Colon (tissue), 2 donors: ENCODE measurements around the gene SATB1.

Experiments used
- FAIRE-seq: peaks from 2 replicates; lab custom pipeline; 2012; peaks lifted over from hg19 to GRCh38; lab: Jason Lieb, UNC
- donor health status: control.
- donor health status: control.

Gene SATB1

DNA sequence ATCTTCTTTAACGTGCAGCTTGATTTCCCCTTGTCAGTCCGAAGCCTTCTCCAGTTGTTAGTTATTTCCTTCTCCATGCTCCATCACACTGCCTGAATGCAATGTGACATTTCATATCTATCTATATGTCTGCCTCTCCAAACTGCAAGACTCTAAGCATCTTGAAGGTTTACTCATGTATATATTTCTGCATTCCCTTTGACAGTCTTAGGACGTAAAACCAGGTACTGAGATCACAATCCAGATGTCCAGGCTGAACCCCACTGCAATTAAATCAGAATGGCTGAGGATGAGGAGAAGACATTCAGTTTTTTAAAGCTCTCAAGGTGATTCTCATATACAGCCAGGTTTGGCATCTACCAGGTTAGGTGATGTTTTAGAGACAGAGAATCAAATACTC, 6.1 kb upstream of the SATB1 start:
- no peak for FAIRE-seq

DNA sequence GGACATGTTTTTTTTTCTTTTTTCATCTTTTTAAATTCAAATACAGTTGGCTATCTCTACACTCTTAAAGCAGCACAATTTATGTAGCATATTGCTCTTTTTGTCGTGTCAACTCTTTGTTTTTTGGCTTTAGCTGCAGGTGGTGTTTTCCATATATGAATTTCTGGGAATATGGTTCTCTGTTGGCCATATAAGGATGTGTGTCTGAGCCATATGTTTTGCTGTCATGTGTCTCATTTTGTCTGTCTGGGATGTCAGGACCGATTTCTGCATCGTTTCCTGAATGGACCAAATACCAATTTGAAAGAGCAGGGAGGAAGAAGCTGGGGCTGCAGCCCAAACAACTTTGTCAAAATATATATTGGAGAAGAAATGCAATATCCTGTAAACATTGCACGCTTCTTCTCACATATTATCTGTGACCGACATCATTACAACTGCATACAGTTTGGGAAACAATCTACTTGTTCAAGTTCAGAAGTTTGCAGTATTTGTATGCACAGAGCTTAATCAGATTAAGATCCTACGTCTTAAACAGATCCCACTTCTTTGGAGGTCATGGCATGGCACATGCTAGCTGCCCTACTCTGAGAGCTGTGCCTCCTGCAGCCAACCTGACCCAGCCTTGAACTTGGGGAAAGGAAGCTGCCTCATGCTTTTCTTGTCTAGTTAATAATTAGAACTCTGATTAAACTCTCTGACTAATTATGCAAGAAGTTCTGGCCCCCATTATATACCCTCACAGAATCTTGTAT, 4.0 kb upstream of the SATB1 start:
- FAIRE-seq = no peak

DNA sequence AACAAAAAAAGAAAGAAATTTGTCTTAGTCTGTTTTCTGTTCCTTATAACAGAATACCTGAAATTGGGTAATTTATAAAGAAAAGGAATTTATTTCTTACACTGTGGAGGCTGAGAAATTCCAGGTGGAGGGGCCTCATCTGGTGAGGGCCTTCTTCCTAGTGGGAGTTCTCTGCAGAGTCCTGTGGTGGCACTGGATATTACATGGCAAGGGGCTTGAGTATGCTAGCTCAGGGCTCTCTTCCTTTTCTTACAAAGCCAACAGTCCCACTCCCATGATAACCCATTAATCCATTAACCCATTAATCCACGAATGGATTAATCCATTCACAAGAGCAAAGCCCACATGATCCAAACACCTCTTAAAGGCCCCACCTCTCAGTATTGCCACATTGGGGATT, 2.9 kb upstream of the SATB1 start:
- FAIRE-seq = no peak

DNA sequence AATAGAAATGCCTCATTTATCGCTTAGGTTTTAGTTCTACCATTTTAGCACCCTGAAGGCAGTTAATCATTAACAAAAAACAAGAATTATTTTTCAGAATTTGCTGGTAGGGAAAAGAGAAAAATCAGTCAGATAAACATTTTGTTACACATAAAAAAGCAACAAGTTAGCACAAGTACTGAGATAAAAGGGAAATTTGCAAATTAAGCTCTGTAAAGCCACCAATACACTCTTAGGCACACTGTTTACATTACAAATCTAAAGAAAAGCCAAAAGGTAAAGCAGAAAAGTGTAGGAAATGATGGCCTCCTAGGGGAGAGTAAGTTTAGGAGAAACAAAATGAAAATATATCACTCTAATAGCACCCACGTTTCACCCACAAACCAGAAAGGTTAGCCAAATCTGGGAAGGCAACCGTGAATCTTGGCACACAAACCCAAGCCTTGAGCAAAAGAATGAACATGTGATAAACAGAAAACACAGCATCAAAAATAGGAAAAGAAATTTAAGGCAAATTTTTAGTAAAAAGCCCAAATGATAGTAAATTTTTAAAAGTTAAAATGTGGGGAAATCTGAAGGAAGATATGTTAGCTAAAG, 1.6 kb upstream of the SATB1 start:
- no peak for FAIRE-seq

- FAIRE-seq = no peak
Measured at GRCh38 chr3:18425641-18426257, 610 bp upstream of the SATB1 start.

DNA sequence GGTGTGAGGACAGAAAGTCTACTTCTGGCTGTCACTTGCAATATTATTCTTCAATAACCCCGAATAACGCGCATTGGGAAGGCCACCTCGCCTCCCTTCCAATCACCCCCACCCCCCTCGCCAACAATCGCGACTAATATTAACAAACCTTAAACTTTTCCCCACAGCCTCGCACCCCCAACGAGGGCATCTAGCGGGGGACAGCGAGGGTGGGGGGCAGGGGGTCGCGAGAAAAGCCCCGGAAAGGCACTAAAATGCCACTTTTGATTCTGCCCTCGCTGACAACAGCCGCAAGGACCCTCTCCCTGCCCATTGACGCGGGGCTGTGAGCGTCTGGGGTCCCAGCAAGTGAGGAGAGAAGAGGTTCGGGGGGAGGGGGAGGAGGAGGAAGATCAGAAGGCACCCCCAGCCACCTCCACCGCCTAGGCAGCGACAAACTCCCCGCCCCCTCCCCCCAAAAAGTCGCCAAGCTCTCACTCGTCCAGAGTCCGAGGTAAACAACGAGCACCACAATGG, 868 bp downstream of the SATB1 start:
- FAIRE-seq = no peak

DNA sequence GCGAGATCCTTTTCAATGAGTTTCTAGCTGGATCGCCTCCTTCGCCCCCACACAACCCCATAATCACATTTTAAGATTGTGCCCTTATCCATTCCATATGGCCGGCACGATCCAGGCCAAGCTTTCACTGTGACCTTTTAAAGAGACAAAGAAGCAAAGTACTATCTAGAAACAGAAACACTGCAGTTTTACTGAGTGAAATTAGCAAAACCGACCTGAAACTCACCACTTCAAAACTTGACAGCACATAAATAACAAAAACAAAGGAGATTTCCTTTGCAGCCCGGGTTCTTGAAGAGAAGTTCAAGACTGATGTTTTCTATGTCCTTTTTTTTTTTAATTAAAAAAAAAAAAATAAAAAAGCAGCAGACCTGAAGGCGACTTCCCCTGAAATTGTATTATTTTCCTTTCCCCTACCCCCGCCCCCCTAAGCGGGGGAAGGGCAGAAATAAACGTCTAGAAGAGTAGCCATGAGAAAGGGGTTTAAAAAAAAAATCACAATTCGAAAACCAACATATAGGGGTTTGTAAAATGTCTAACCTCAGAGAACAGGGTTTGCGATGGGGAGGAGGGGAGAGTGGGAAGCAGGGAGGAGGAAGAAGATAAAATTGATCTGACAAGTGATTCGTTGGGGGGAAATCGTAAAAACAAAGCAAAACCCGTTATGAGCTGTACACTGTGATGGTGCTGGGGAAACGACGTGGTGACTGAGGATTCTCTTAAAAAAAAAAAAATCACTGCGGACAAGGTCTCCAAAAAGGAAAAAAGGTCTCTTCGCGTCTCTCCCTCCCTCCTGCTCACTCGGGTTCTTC, 1.5 kb downstream of the SATB1 start:
- no peak for FAIRE-seq

GRCh38 chr3:18422972-18423371, 2.2 kb downstream of the SATB1 start:
- FAIRE-seq = no peak

DNA sequence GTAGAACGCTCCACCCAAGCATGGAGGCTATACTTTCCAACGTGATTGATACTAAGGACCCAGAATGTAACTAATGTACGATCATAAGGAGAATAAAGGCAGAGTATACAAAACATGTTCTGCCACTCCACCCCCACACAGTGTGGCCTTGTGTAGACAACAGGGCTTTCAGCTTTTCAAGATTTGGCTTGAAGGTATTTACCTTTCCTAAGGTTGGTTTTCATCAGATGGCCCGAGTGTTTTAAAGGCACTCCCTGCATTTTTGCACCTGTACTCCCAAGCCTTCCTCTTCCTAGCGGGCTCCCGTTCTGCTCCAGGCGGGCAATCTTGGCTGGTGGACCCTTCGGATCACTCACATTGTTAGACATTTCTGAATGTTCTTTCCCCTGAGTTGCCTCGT, 4.6 kb downstream of the SATB1 start:
- no peak for FAIRE-seq

DNA sequence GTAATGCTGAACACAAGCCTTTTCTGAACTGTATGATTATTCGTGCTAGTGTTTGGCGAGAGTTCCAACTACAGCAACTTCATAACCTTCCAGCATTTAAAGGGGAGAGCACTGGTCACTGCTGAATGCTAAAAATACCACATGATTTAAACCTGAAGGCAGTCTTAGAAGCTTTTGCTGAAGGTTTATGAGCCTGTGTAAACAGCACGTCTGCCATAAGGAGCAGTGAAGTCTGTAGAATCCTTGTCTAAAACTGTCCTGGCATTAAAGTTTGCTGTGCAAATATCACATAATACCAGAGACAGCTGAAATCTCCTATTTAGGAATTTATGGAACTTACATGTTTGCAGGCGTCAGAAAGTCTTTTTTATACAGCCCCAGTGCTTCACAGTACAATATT, 5.9 kb downstream of the SATB1 start:
- no peak for FAIRE-seq

- FAIRE-seq = no peak
Measured at GRCh38 chr3:18417904-18418572, 7.1 kb downstream of the SATB1 start.

GRCh38 chr3:18416332-18416731, 8.8 kb downstream of the SATB1 start:
- FAIRE-seq = no peak

- no peak for FAIRE-seq
Measured at GRCh38 chr3:18415839-18416238, 9.3 kb downstream of the SATB1 start.

DNA sequence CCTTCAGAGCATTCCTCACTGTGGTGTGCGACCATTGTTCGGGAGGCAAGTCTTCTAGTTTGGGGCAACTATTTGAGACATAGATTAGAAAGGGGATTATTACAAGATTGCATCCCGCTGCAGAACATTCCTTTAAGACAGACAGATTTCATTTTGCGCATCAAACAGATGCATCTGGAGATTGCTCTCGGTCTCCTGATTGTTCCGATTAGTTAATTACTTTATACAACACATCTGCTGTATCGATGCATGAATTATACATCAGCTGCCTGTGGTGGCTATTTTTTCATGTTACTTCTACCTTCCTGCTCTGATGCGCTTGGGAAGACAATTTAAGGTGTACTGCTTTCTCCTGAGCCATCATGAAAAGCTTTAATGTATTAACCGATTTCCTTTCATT, 10.0 kb downstream of the SATB1 start:
- FAIRE-seq = no peak

DNA sequence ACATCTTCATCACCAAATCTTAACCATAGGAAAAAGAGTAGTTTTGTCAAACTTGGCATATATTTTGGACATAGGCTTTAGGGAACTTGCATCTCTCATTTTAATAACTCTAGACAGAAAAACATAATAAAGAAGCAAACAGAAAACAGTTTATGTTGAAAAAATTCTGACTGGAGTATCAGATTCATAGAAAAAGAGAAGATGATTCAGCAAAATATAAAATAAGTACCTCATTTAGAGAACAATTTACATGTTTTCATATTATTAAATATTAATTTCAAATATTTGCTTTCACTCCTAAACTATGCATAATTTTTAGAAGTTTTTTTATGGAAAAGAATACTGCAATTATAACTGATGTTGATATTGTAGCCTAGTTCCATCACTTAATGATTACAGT, 12.5 kb downstream of the SATB1 start:
- FAIRE-seq = no peak

DNA sequence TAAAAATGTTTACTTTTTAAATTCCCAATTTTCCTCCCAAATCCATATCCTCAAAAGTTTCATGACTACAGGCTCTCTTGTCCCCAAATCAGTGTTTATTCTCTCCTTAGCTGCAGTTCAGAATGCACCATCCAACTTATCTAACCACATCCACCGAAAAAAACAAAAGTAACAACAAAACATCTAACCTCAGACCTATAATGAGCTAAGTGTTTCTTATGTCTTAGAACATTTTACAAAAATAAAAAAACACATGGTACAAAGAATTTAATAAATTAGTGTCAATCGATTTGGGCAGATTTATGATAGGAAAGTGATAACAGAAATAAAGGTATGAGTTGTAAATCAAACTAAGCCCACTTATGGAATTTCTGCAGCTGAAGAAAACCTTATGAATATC, 13.6 kb downstream of the SATB1 start:
- FAIRE-seq = no peak

- FAIRE-seq = no peak
Measured at GRCh38 chr3:18410205-18410604, 14.9 kb downstream of the SATB1 start.

- FAIRE-seq = no peak
Measured at GRCh38 chr3:18409266-18409665, 15.9 kb downstream of the SATB1 start.

GRCh38 chr3:18405141-18405540, 20.0 kb downstream of the SATB1 start:
- FAIRE-seq = no peak

DNA sequence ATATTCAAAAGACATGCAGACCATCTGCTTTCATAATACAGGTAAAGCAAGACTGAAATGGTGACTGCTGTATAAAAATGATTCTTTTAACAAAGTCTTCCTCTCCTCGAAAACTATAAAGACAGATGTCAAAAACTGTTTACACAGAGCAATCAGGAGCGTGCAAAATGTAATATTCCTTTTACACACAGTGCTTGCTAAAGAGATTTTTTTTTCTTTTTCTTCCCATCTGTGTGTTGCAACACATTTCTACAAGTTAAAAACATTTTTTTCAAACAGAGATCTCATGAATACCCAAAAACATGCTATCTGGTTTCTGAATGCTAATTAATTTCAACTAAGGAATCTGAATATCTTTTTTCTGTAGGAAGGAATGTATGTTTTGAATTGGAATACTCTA, 22.1 kb downstream of the SATB1 start:
- FAIRE-seq = no peak

- no peak for FAIRE-seq
Measured at GRCh38 chr3:18402239-18402799, 22.8 kb downstream of the SATB1 start.
